CD4-positive, alpha-beta T cell treated with Interleukin-17A for 4 hours (primary cell): ENCODE results near the gene FGF1.

Experiments used
- DNase-seq: peaks from one replicate; pipeline ENCODE4 v3.0.0-alpha.2; 2020; ENCODE audit warnings: mixed read lengths

FGF1 gene

GRCh38 chr5:142685418-142686209, at the start of gene FGF1:
Gene FGF1, minus strand, starts transcription at chr5:142686090. Its CDS starts 71,963 bp downstream, at chr5:142614127.
- DNase-seq: no peak

GRCh38 chr5:142727735-142728047, 41.8 kb upstream of the FGF1 start:
- DNase-seq: no peak

- DNase-seq: no peak
Measured at GRCh38 chr5:142726188-142726731, 40.4 kb upstream of the FGF1 start.

- no peak for DNase-seq
Measured at GRCh38 chr5:142725231-142726187, 39.6 kb upstream of the FGF1 start.

GRCh38 chr5:142724821-142725220, 38.9 kb upstream of the FGF1 start:
- DNase-seq: no peak

- no peak for DNase-seq
Measured at GRCh38 chr5:142722896-142723295, 37.0 kb upstream of the FGF1 start.

GRCh38 chr5:142722146-142722545, 36.3 kb upstream of the FGF1 start:
- no peak for DNase-seq

GRCh38 chr5:142720641-142721271, 34.9 kb upstream of the FGF1 start:
- no peak for DNase-seq

- DNase-seq: no peak
Measured at GRCh38 chr5:142719836-142720370, 34.0 kb upstream of the FGF1 start.

GRCh38 chr5:142717582-142718215, 31.8 kb upstream of the FGF1 start:
- no peak for DNase-seq

GRCh38 chr5:142716963-142717362, 31.1 kb upstream of the FGF1 start:
- peak; percentile 44 for DNase-seq

- no peak for DNase-seq
Measured at GRCh38 chr5:142715291-142715690, 29.4 kb upstream of the FGF1 start.

- DNase-seq: peak; percentile 91
Measured at GRCh38 chr5:142713121-142713706, 27.3 kb upstream of the FGF1 start.

GRCh38 chr5:142703153-142703552, 17.3 kb upstream of the FGF1 start:
- no peak for DNase-seq

GRCh38 chr5:142701673-142702311, 15.9 kb upstream of the FGF1 start:
- no peak for DNase-seq

GRCh38 chr5:142700566-142700965, 14.7 kb upstream of the FGF1 start:
- DNase-seq: no peak

GRCh38 chr5:142699184-142699720, 13.4 kb upstream of the FGF1 start:
- DNase-seq: peak; percentile 82

- DNase-seq: no peak
Measured at GRCh38 chr5:142698447-142699183, 12.7 kb upstream of the FGF1 start.

GRCh38 chr5:142697356-142698255, 11.7 kb upstream of the FGF1 start:
- DNase-seq: no peak
